ENCODE measurements around the gene RAPGEF5.
A peak's percentile ranks its signal among the peaks of the same experiment; 100 is the strongest.

The RAPGEF5 gene

GRCh38 chr7:22378199-22378980, 21.4 kb upstream of the RAPGEF5 start:
- no peak for DNase-seq

- no peak for DNase-seq
Measured at GRCh38 chr7:22377703-22378102, 20.7 kb upstream of the RAPGEF5 start.

GRCh38 chr7:22375359-22376048, 18.6 kb upstream of the RAPGEF5 start:
- DNase-seq: no peak

- no peak for DNase-seq
Measured at GRCh38 chr7:22373911-22374310, 17.0 kb upstream of the RAPGEF5 start.

- no peak for DNase-seq
Measured at GRCh38 chr7:22373388-22373787, 16.4 kb upstream of the RAPGEF5 start.

GRCh38 chr7:22372863-22373262, 15.9 kb upstream of the RAPGEF5 start:
- DNase-seq: no peak

- no peak for DNase-seq
Measured at GRCh38 chr7:22371878-22372277, 14.9 kb upstream of the RAPGEF5 start.

- no peak for DNase-seq
Measured at GRCh38 chr7:22364900-22365299, 7.9 kb upstream of the RAPGEF5 start.

- no peak for DNase-seq
Measured at GRCh38 chr7:22363756-22364422, 6.9 kb upstream of the RAPGEF5 start.

GRCh38 chr7:22361795-22362194, 4.8 kb upstream of the RAPGEF5 start:
- peak; percentile 77 for DNase-seq

- no peak for DNase-seq
Measured at GRCh38 chr7:22361320-22361719, 4.4 kb upstream of the RAPGEF5 start.

- DNase-seq: no peak
Measured at GRCh38 chr7:22358820-22359697, 2.1 kb upstream of the RAPGEF5 start.

GRCh38 chr7:22357311-22358175, 589 bp upstream of the RAPGEF5 start:
- DNase-seq: peak; percentile 40

- DNase-seq: no peak
Measured at GRCh38 chr7:22356010-22356691, 803 bp downstream of the RAPGEF5 start.

- DNase-seq: no peak
Measured at GRCh38 chr7:22355620-22356009, 1.3 kb downstream of the RAPGEF5 start.

GRCh38 chr7:22354462-22354861, 2.5 kb downstream of the RAPGEF5 start:
- DNase-seq: no peak

- no peak for DNase-seq
Measured at GRCh38 chr7:22352887-22353286, 4.1 kb downstream of the RAPGEF5 start.

- DNase-seq: no peak
Measured at GRCh38 chr7:22351878-22352277, 5.1 kb downstream of the RAPGEF5 start.

- DNase-seq: no peak
Measured at GRCh38 chr7:22351329-22351692, 5.6 kb downstream of the RAPGEF5 start.

- DNase-seq: no peak
Measured at GRCh38 chr7:22350466-22351328, 6.3 kb downstream of the RAPGEF5 start.

All from NCI-H1105 (cell line).